ENCODE data around the gene MPST.

GRCh38 chr22:37051391-37052385 lies 32.1 kb downstream of the MPST start, which contains the start of gene KCTD17:
- no peak for TF ChIP-seq CTCF (IDR thresholded peaks at IDR 0.05; ENCODE audit: insufficient read depth, low read length, poor library complexity, severe bottlenecking)
- TF ChIP-seq EZH2phosphoT487 (conservative IDR thresholded peaks at IDR 0.05; ENCODE audit: low read length): no peak

Measured in SU-DHL-6 (cell line).